CD14-positive monocyte (primary cell): Measurements from ENCODE around the gene PSMD7. TPM values are rescaled to one million over a fixed set of nuclear protein-coding genes. Genes with fewer than 3 reads are reported as not detected.

Experiments
- DNase-seq, 3 donors: peaks; one replicate each; pipeline ENCODE4 v3.0.0-alpha.2; 2011 to 2022
- H2AFZ ChIP-seq: 2 replicates; pipeline ENCODE4 v1.6.0; 2012; ENCODE audit warnings: mild to moderate bottlenecking, low read depth, low read length, inconsistent platforms; ENCODE audit not compliant: insufficient read depth, poor library complexity, severe bottlenecking
- H3K27ac ChIP-seq, 2 donors: 1 replicate in 1 of 2; 2 replicates in 1 of 2; pipeline ENCODE4 v1.5.1; 2012 to 2013; ENCODE audit warnings: low read length in 2 of 2, control low read depth in 1 of 2, inconsistent platforms in 1 of 2, low read depth in 1 of 2, mild to moderate bottlenecking in 1 of 2
- H3K27me3 ChIP-seq, 2 donors: one replicate each; pipeline versions ENCODE4 v1.6.0 to v1.6.1; 2011 to 2013; ENCODE audit warnings: low read length in 2 of 2; ENCODE audit not compliant: control insufficient read depth in 2 of 2, insufficient read depth in 2 of 2
- H3K36me3 ChIP-seq, 2 donors: replicated peaks in 1 of 2; 1 replicate in 1 of 2; 2 replicates in 1 of 2; pipeline versions ENCODE4 v1.5.1 to v1.6.1; 2012 to 2013; ENCODE audit warnings: low read length in 2 of 2, control low read depth in 1 of 2, inconsistent platforms in 1 of 2, mild to moderate bottlenecking in 1 of 2; ENCODE audit not compliant: insufficient read depth in 2 of 2, control insufficient read depth in 1 of 2
- H3K4me1 ChIP-seq, 2 donors: 1 replicate in 1 of 2; 2 replicates in 1 of 2; pipeline versions ENCODE4 v1.5.1 to v1.6.1; 2012 to 2013; ENCODE audit warnings: low read length in 2 of 2, control low read depth in 1 of 2, inconsistent platforms in 1 of 2, mild to moderate bottlenecking in 1 of 2, moderate library complexity in 1 of 2; ENCODE audit not compliant: insufficient read depth in 2 of 2, control insufficient read depth in 1 of 2
- H3K4me2 ChIP-seq: replicated peaks from 2 replicates; pipeline ENCODE3; 2012; ENCODE audit warnings: low read length, moderate library complexity, mild to moderate bottlenecking; ENCODE audit not compliant: poor library complexity, severe bottlenecking; ENCODE audit errors: extremely low read depth
- H3K4me3 ChIP-seq, 3 experiments: fragments of 200-600 bp in 1 of 3; sonication (generic) in 1 of 3; replicated peaks in 1 of 3; 1 replicate in 2 of 3; 2 replicates in 1 of 3; pipeline ENCODE4 v1.5.1; 2011 to 2013; ENCODE audit warnings: low read length in 3 of 3, mild to moderate bottlenecking in 3 of 3, control low read depth in 2 of 3, low read depth in 2 of 3, inconsistent platforms in 1 of 3, moderate library complexity in 1 of 3
- H3K79me2 ChIP-seq: 2 replicates; pipeline ENCODE4 v1.6.0; 2012; ENCODE audit warnings: mild to moderate bottlenecking, control low read depth, inconsistent platforms, low read length, moderate library complexity; ENCODE audit not compliant: insufficient read depth
- H3K9ac ChIP-seq: 2 replicates; pipeline ENCODE4 v1.6.0; 2017; ENCODE audit warnings: low read length, mild to moderate bottlenecking; ENCODE audit not compliant: insufficient read depth, poor library complexity, severe bottlenecking
- H3K9me3 ChIP-seq, 2 donors: replicated peaks in 1 of 2; 1 replicate in 1 of 2; 2 replicates in 1 of 2; pipeline versions ENCODE4 v1.5.1 to v1.6.1; 2012 to 2013; ENCODE audit warnings: low read length in 2 of 2, control low read depth in 1 of 2; ENCODE audit not compliant: control insufficient read depth in 1 of 2, insufficient read depth in 1 of 2
- H4K20me1 ChIP-seq: 2 replicates; pipeline ENCODE4 v1.6.0; 2012; ENCODE audit warnings: mild to moderate bottlenecking, low read length, control low read depth, moderate library complexity; ENCODE audit not compliant: insufficient read depth
- H3K27ac Mint-ChIP-seq, 7 donors: one replicate each; pipeline ENCODE4 v1.8.0; 2020; ENCODE audit warnings: mild to moderate bottlenecking in 7 of 7, mixed read lengths in 7 of 7, moderate library complexity in 6 of 7, inconsistent platforms in 2 of 7
- H3K27me3 Mint-ChIP-seq, 3 donors: one replicate each; pipeline ENCODE4 v1.8.0; 2021 to 2022; ENCODE audit warnings: low read depth in 3 of 3, mild to moderate bottlenecking in 3 of 3, mixed read lengths in 3 of 3, moderate library complexity in 3 of 3, inconsistent platforms in 1 of 3
- H3K36me3 Mint-ChIP-seq, 2 donors: one replicate each; pipeline ENCODE4 v1.8.0; 2020; ENCODE audit warnings: mixed read lengths in 2 of 2, inconsistent platforms in 1 of 2, mild to moderate bottlenecking in 1 of 2
- H3K4me1 Mint-ChIP-seq: one replicate; pipeline ENCODE4 v1.8.0; 2020; ENCODE audit warnings: mild to moderate bottlenecking, mixed read lengths
- H3K4me3 Mint-ChIP-seq, 2 donors: one replicate each; pipeline ENCODE4 v1.8.0; 2020; ENCODE audit warnings: mild to moderate bottlenecking in 2 of 2, mixed read lengths in 2 of 2, moderate library complexity in 1 of 2
- H3K9me3 Mint-ChIP-seq, 7 donors: one replicate each; pipeline ENCODE4 v1.8.0; 2020 to 2022; ENCODE audit warnings: mixed read lengths in 7 of 7, mild to moderate bottlenecking in 6 of 7, moderate library complexity in 6 of 7, inconsistent platforms in 2 of 7
- CTCF ChIP-seq: fragments of 200-600 bp; IDR thresholded peaks from one replicate; pipeline ENCODE4 v1.8.0; 2022; ENCODE audit warnings: antibody characterized with exemption, mild to moderate bottlenecking
- WGBS: methylation state at CpG from one replicate; pipeline ENCODE4 v1.1.5; 2013; ENCODE audit warnings: missing lambda C conversion rate; ENCODE audit not compliant: insufficient coverage; 5-methylcytosine and 5-hydroxymethylcytosine counted together
- intact Hi-C, 2 donors: fragments of 100-400 bp; cut with micrococcal nuclease; formaldehyde crosslinking; loops; one replicate each; pipeline versions ENCODE4 v1.15.0 to v1.15.1; 2023
- polyA plus RNA-seq, 3 donors: library from polyadenylated mRNA; depleted of rRNA in 1 of 3; unstranded in 2 of 3; stranded (reverse) in 1 of 3; fragments of 300-500 nt in 2 of 3; fragments of >200 nt in 1 of 3; fragmentation: Illumina TruSeq in 2 of 3; gene quantifications; 1 replicate in 2 of 3; 2 replicates in 1 of 3; pipeline ENCODE4 v1.2.3, GENCODE V29; 2012 to 2021

The PSMD7 gene
- polyA plus RNA-seq, 3 donors, result 61.3 to 118 (median 96.7) TPM

- Mint-ChIP-seq H3K36me3 (no peaks in the 10 kb centered on the region), H3K4me1 (peaks cover 2% of the 10 kb centered on the region), H3K27me3 (peaks cover 1 to 16% (median 5%) of the 10 kb centered on the region in 3 donors), H3K27ac (peak overlapping the region in 1 of 7 donors; percentile 47), H3K9me3 (peaks cover 0 to 7% (median 5%) of the 10 kb centered on the region in 7 donors), H3K4me3 (no peak overlapping the region)
- Histone ChIP-seq H3K79me2 (no peaks in the 10 kb centered on the region), H4K20me1 (no peaks in the 10 kb centered on the region), H3K9me3 (no peaks in the 10 kb centered on the region), H3K4me1 (no peaks in the 10 kb centered on the region), H3K9ac (no peak overlapping the region), H2AFZ (no peak overlapping the region), H3K27me3 (no peaks in the 10 kb centered on the region), H3K27ac (no peak overlapping the region), H3K36me3 (no peaks in the 10 kb centered on the region), H3K4me2 (no peak overlapping the region), H3K4me3 (no peak overlapping the region)
- no peak for TF ChIP-seq CTCF
- WGBS, result 100% methylated on average over 1 of the region's 2 CpGs
- DNase-seq, result no peak
- intact Hi-C loops, result no loop called here
Measured at GRCh38 chr16:74277974-74278373, 18.6 kb upstream of the PSMD7 start.

GRCh38 chr16:74279266-74279665 is 17.3 kb upstream of the PSMD7 start:
- no peak for DNase-seq
- Histone ChIP-seq H3K36me3 (no peaks in the 10 kb centered on the region), H3K4me1 (no peaks in the 10 kb centered on the region), H3K4me3 (no peak overlapping the region), H2AFZ (no peak overlapping the region), H3K27ac (no peak overlapping the region), H3K79me2 (no peaks in the 10 kb centered on the region), H3K9ac (no peak overlapping the region), H4K20me1 (no peaks in the 10 kb centered on the region), H3K9me3 (no peaks in the 10 kb centered on the region), H3K27me3 (no peaks in the 10 kb centered on the region), H3K4me2 (no peak overlapping the region)
- TF ChIP-seq CTCF, result no peak
- Mint-ChIP-seq H3K27ac (no peak overlapping the region), H3K9me3 (peaks cover 0 to 8% (median 6%) of the 10 kb centered on the region in 7 donors), H3K4me1 (peaks cover 2% of the 10 kb centered on the region), H3K36me3 (no peaks in the 10 kb centered on the region), H3K27me3 (peaks cover 1 to 15% (median 5%) of the 10 kb centered on the region in 3 donors), H3K4me3 (no peak overlapping the region)
- intact Hi-C loops, result no loop called here
- WGBS, result 82% methylated on average over 3 of the region's 3 CpGs
